Mucosa of gallbladder (tissue), 1 donor: ENCODE data around the gene CCM2L. TPM values are rescaled to one million over a fixed set of nuclear protein-coding genes. Genes with fewer than 3 reads are reported as not detected.

Source experiments
- DNase-seq: peaks from one replicate; pipeline ENCODE4 v3.0.0-alpha.2; 2020; ENCODE audit warnings: low spot score
- total RNA-seq: library from RNA; stranded (reverse); gene quantifications from one replicate; pipeline ENCODE4 v1.2.1, GENCODE V29; 2021
- donor health status: DM: no; HTN: no; CAD: no.

The CCM2L gene
- total RNA-seq, 1 donor from 2014 or later, result 5.6 TPM

GRCh38 chr20:31992086-31992485 lies 18.2 kb upstream of the CCM2L start:
- no peak for DNase-seq

DNA sequence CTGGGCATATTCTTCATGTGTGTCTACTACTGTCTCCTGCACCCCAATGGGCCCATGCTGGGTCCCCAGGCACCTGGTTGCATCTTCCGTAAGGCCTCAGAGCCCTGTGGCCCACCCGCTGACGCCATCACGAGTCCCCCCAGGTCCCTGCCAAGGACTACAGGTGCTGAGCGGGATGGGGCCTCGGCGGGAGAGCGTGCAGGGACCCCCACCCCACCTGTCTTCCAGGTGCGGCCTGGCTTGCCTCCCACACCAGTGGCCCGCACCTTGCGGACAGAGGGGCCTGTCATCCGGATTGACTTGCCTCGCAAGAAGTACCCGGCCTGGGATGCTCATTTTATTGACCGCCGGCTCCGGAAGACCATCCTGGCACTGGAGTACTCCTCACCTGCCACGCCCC lies 13.2 kb upstream of the CCM2L start:
- DNase-seq, result no peak

DNA sequence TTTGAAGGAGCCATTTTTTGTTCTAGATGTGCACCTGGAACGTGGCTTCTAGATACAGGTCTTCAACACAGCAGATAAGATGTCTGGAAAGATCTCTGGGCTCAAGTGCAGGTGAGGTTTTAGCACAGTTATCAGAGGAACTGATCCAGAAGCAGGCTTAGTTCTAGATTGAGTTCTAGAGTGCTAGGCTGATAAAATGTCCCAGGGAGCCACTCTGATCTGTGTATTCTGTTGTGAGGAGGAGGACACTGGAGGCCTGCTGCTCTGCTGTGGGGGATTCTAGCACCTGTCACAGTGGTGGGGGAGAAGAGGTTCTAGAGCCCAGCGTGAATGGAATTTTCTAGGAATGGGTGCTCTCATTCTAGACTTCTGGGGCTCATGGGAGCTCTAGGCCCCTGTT lies 12.0 kb upstream of the CCM2L start:
- DNase-seq, result no peak

GRCh38 chr20:32003325-32003724 lies 6.9 kb upstream of the CCM2L start:
- no peak for DNase-seq

DNA sequence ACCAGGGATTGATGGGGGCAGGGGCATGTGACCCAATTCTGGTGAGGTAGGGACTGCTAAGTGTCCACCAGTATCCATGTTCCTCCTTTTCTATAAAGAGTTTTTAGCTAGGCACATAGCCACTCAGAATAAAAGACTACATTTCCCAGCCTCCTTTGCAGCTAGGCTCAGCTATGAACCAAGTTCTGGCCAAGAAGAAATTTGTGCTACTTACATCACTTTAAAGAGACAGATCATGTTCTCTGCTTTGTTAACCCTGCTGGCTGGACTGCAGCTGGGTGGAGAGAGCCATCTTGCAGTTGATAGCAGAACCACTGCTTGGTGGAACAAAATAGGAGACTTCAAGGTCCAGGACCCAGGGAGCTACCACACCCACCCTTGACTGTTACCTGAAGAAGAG lies 5.3 kb upstream of the CCM2L start:
- DNase-seq, result no peak

DNA sequence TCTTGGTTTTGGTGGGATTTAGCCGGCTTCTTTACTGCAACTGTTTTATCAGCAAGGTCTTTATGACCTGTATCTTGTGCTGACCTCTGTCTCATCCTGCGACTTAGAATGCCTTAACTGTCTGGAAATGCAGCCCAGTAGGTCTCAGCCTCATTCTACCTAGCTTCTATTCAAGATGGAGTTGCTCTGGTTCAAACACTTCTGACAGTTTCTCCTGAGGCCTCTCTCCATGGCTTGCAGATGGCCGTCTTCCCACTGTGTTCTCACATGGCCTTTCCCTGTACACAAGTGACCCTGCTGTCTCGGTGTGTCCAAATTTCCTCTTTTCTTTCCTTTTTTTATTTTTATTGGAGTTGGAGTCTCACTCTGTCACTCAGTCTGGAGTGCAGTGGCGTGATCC lies 4.2 kb upstream of the CCM2L start:
- no peak for DNase-seq

DNA sequence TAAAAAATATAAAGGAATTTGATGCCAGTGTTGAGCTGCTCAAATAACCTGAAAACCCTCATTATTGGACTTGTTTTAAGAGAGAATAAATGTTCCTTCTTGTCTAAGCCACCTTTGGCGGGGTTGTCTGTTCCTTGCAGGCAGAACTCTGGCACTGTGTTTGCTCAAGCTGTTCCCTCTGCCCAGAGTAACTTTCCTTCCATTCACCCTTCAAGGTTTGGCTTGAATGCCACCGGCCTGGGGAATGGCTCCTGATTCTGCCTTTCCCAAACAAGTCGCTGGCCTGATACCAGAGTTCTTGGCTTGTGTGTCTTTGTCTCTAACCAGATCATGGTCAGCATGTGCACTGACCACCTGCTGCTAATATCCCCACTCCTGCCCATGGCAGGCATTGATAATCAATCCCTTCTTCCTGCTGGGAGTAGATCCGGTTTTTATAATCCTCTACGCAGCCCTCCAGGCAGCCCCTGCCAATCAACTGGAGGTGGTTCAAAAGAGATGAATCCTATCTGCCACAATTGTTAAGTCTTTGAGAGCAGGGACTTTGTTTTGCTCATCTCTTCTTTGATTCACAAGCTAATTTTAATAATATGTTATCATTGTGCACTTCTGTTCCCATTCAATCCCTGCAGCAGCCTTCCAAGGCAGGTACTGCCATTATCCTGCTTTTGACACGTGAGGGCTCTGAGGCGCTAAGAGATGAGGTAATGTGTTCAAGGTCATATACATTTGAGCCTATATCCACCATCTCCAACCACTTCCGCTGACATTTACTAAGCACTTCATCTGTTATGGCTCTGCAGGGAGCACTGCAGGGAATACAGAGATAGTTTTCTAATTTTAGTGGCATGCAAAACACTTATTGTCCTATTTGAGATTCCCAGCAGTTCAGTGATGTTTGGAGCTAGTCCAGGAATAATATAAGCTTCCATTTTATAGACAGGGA lies 3.1 kb upstream of the CCM2L start:
- no peak for DNase-seq

DNA sequence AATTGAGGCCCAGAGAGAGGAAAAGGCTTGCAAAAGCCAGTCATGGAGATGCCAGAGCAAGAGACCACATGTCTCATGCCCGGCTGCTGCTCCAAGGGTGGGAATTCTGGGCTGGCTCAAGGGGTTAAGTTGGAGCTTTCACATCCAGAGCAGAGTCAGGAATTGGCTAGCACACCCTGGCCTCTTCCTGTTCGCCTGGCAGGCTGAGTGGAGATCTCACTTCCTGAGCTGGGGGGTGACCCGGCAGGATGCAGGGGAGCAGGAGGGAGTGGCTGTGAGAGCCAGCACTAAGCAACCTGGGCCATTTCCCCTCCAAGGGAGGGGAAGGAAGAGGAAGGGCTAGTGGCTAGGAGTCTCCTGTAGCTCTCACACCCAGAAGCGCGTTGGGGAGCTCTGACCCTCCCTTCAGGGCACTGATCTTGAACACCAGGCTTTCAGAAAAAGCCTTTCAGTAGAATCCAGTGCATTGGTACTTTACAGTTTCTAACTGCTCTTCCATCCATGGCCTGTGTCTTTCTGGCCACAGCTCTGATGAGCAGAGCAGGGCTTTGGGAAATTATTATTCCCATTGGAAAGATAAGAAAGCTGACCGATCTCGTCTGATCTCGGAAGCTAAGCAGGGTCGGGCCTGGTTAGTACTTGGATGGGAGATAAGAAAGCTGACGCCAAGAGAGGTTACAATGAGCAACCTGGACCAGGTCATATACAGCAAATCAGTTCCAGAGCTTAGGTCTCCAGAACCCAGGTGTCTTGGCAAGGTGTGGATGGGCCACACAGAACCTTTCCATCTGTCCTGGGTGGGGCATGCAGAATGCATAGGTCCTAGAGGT lies 2.2 kb upstream of the CCM2L start:
- DNase-seq, result no peak

DNA sequence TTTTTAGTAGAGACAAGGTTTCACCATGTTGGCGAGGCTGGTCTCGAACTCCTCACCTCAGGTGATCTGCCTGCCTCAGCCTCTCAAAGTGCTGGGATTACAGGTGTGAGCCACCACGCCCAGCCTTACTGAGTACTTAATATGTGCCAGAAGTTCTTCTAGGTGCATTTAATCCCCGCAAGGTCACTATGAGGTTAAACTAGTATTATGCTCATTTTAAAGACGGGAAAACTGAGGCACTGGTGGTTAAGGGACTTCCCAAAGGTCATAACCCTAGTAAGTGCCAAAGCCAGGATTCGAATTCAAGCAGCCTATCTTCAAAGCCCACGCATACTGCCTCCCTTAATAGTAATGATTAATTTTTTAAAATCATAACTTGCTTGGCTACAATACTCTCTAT lies 674 bp upstream of the CCM2L start:
- DNase-seq, result no peak

DNA sequence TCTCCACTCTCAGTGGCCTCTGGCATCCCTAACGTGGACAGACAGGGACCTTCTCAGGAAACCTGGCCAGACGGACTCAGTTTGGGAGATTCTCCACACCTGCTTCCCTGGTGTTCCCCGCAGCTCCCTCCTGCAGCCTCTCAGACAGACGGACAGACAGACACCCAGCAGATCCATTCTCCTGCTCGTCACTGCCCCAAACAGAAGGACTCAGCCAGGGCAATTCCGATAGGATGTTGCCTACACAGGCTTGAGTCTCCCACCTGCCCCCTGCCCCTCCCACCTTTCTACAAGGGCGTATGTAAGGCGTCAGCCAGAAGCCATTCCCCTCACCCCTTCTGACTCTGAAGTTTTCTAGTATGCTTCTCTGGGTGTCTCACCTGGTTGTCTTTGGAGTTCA lies 428 bp downstream of the CCM2L start:
- no peak for DNase-seq

DNA sequence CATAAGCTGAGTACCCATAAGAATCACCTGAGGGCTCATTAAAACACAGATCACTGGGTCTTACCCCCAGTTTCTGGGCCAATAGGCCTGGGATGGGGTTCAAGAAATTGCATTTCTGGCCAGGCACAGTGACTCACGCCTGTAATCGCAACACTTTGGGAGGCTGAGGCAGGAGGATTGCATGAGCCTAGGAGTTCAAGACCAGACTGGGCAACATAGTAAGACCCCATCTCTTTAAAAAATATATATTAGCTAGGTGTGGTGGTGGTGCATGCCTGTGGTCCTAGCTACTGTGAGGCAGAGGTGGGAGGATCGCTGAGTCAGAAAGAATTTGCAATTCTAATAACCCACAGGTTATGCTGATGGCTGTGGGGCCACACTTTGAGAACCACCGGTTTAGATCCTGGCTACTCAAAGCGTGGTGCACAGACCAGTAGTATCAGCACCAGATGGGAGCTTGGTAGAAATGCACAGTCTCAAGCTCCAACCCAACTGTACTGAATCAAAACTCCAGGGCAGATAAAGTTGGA lies 2.0 kb downstream of the CCM2L start:
- DNase-seq, result no peak

- no peak for DNase-seq
Observed at GRCh38 chr20:32013326-32013725, 3.1 kb downstream of the CCM2L start.

- DNase-seq, result peak; percentile 27
Observed at GRCh38 chr20:32017711-32018251, 7.5 kb downstream of the CCM2L start.

DNA sequence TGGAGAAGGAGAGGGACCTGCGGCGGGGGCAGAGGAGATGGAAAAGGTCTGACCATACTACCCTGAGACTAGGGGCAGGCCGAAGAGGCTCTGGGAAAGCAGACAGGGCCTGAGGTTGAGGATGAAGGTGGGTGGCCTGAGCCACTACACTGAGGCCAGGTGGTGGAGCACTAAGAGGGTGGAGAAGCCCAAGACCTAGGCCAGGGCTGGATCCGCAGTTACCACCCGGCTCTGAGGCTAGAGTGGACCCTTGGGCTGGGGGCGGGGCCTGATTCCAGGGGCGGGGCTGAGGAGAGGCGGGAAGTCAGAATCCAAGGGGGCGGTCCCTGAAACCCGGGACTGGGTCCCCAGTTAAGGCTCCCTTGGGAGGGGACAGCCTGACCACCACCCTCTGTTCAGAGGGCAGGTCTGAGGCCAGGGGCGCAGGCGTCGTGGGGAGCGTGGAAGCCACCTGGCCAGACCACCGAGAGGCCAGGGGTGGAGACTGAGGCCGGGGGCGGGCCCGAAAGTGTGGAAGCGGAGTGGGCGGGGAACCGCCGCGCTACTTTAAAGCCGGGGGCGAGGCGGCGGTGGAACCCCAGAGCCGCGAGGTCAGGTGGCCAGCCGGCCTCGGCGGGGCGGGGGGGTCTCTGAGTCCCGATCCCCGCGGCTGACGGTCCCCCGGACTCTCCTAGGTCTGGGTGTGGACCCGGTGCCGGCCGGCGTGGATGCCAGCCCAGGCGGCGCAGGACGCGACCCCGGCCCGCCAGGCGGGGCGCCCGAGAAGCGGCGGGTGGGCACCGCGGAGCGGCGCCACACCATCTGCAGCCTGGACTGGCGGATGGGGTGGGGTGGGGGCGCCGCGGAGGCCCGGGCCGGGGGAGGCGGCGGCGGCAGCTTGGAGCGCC lies 8.3 kb downstream of the CCM2L start:
- DNase-seq, result peak; percentile 33

- no peak for DNase-seq
Observed at GRCh38 chr20:32019156-32019510, 8.9 kb downstream of the CCM2L start.

DNA sequence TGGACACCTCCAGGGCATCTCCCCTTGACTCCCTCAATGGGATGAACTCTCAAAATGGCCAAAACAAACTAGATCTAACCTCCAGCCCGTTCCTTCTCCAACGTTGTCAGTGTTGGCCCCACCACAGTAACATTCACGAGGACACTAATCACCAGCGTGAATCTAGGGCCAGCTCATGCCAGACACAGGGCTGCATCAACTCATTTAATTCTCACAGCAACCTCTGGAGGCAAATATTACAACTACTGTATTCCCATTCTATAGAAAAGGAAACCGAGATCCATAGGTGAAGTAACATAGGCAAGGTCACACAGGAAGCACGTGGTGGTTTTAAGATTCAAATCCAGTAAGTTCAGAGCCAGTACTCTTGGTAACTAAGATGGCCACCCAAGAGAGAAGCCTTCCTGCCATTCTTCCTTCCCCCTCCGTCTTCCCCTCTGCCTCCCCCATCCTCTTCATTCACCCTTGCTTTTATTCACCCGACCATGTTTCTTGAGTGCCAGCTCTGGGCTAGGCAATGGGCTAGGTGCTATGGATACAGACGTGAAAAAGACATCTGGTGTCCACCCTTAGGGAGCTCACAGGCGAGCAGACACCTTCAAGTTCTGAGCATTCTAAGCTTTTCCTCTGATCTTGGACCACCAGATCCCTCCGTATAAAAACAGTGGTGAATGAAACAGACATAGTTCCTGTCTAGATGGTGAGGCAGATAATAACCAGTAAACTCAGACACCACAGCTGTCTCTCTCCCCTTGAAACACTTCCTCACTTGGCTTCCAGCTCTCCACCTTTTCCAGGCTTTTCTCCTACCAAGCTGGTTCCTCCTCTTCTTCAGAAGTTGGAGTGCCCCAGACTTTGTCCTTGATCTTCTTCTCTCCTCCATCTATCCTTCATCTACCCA lies 9.6 kb downstream of the CCM2L start:
- DNase-seq, result no peak

- DNase-seq, result no peak
Observed at GRCh38 chr20:32021091-32021490, 10.9 kb downstream of the CCM2L start.

- DNase-seq, result no peak
Observed at GRCh38 chr20:32024683-32025295, 14.6 kb downstream of the CCM2L start.

DNA sequence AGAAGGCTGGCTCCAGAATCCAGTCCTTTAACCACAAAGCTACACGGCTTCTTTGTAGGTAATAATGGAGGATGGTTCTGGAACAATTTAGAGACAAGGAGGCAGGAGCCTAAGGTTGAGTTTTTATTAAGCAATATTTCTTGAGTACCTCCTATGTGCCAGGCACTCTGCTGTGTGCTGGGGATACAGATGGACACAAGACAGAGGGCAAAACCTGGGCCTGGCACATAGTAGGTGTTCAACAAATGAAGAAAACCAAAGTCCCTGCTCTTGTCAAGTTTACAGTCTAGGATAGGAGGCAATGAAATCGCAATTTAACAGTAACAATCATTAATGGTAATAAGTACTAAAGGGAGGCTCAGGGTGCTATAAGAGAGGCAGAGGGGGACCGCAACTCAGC lies 17.4 kb downstream of the CCM2L start:
- no peak for DNase-seq
